Myocyte (in vitro differentiated cells): ENCODE data around the gene MUC5AC. TPM values are rescaled to one million over a fixed set of nuclear protein-coding genes. Genes with fewer than 3 reads are reported as not detected.

Experiments
- DNase-seq: peaks from one replicate; pipeline ENCODE4 v3.0.0-alpha.2; 2012; ENCODE audit warnings: low read depth
- total RNA-seq: library from RNA; depleted of rRNA; stranded (reverse); fragments of >200 nt; gene quantifications from 2 replicates; pipeline ENCODE4 v1.2.3, GENCODE V29; 2014

MUC5AC gene
- total RNA-seq, 1 donor from 2014 or later, result not detected

DNA sequence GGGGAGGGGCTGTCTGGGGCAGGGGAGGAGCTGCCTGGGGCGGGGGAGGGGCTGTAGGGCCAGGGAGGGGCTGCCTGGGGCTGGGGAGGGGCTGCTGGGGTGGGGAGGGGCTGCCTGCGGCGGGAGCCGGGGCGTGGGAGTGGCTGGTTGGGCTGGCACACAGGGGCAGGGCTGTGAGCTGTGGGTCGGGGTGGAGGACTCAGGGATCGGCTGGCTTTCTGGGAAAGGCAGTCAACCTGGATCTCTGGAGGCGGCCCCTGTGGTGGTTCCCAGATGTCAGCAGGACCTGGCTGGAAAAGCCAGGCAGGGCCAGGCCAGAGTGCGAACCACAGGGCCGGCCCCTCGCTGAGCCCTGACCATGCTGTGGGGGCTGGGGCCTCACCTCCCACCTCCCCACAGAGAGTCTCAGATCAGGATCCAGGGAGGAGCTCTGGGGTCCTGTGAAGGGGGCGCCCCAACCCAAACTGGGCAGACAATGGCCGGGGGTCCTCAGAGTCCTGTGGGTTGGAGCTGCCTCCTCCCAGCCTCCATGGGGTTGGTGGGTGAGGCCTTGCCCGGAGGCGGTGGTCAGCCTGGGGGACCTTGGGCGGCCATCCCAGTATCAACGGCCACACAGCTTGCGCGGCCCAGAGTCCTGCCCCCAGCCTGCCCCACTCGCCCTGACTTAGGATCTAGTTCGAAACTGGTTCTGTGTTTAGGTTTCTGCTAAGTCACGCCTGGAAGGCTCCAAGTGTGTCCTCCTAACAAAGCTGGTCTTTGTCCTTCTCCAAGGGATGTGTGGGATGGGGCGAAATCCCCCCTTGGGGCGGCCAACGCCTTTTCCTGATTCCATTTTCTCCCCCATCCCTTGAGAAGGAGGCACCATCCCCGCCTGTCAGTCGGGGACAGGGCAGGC lies 67.0 kb downstream of the MUC5AC start:
- DNase-seq, result no peak

DNA sequence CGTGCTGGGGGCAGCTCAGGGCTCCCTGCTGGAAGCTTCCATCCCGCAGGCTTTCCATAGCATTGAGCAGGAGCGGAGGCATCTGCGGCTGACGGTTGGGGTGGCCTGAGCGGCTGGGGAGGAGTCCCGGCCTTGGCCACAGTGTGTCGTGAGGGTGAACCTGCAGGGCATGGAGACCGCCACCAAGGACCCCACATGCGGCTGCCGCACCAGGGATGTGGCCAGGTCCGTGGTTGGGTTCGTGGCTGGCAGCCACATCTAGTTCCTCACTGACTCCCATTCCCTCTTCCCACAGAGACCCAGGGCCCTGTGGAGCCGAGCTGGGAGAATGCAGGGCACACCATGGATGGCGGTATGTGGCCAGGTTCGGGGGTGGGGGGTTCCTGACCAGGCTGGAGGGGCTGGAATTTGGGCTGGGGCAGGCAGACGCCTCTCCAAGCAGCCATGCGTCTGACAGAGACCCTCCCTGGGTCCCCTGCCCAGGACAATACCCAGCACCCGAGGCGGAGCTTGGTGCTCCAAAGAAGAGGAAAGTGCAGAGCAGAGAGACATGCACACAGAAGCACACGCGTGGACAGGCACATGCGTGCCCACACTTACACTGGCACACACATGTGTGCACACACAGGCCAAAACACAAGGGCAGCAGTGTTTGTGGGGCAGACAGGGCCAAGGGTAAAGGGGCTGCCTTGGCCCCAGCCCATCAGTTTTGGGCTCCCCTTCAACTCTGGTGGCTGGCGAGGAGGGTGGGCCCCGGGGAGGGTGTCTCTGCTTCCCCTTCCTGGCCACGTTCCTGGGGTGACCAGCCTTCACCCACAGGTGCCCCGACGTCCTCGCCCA lies 67.9 kb downstream of the MUC5AC start:
- no peak for DNase-seq

DNA sequence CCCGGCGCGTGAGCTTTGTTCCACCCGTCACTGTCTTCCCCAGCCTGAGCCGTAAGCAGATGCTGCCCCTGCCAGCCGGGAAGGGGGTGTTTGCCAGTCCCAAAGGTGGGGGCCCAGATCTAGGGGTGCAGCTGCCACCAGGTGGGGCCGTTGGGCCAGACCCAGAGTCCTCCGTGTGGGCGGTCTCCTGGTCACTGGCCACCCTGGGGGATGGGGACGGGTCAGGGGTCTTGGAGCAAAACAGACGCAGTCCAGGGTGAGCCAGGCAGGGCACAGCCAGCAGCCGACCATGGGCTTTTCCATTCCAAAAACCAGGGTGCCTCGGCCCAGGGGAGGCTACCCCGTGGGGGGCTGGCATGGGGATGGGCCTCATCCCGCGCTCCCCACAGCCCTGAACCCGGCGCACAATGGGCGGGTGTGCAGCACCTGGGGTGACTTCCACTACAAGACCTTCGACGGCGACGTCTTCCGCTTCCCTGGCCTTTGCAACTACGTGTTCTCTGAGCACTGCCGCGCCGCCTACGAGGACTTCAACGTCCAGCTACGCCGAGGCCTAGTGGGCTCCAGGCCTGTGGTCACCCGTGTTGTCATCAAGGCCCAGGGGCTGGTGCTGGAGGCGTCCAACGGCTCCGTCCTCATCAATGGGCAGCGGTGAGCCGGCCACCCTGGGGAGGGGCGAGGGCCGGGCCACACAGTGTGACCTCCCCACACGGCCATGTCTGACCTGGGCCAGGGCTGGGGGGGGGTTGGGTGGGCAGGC lies 68.7 kb downstream of the MUC5AC start:
- no peak for DNase-seq

DNA sequence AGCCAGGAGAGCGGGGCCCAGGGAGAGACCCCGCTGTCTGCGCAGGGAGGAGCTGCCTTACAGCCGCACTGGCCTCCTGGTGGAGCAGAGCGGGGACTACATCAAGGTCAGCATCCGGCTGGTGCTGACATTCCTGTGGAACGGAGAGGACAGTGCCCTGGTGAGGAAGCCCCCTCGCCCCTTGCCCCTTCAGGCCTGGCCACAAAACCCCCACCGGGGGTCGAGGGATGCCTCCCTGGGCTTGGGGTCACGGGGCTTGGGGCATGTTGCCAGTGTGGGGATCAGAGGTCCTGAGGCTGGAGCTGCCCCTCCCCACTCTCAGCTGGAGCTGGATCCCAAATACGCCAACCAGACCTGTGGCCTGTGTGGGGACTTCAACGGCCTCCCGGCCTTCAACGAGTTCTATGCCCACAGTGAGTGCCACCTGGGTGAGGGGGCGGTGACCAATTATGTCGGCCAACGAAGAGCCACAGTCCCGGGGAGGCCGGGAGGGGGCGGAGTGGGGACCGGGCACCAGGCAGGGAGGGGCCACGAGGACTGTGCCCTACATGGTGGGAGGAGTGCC lies 69.3 kb downstream of the MUC5AC start:
- no peak for DNase-seq

DNA sequence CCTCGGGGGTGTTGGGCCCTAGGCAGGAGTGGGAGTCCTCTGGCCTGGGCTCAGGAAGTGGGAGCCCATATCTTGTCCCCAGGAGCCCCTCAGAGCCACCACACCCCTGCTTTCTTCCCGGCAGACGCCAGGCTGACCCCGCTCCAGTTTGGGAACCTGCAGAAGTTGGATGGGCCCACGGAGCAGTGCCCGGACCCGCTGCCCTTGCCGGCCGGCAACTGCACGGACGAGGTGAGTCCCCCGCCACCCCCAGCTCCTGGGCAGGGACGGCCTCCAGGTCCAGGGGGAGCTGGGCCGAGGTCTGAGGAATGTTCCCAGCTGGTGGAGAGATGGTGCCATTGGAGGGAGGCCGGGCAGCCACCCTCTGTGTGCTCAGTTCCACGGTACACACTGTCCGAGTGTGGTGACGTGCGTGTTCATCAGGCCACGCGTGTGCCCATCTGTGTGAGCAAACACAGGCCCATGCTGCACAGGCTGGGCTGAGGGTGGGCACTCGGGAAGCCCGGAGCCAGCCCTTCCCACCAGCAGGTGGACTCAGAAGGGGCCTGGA lies 69.9 kb downstream of the MUC5AC start:
- no peak for DNase-seq

DNA sequence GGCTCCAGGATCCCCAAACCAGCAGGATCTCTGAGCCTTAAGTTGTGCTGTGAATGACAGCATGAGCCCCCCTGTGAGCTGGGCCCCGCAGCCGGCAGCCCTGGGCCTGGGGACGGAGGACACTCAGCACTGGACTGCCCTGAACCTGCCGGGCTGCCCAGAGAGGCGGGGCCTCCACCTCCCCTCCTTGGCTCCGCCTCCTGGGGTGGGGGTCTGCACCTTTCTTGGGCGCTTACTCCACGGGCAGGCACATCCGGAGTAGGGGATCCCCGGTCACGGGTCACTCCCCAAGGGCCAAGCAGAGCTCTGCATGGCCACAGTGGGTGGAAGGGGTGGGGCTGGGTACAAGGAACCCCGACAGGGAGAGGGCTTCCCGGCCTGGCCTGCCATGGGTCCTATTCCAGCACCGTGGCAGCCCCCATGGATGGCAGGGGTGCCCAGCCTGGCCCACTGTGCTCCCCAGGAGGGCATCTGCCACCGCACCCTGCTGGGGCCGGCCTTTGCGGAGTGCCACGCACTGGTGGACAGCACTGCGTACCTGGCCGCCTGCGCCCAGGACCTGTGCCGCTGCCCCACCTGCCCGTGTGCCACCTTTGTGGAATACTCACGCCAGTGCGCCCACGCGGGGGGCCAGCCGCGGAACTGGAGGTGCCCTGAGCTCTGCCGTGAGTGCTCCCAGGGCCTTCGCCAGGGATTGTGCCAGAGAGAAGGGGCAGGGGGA lies 70.5 kb downstream of the MUC5AC start:
- DNase-seq, result no peak

DNA sequence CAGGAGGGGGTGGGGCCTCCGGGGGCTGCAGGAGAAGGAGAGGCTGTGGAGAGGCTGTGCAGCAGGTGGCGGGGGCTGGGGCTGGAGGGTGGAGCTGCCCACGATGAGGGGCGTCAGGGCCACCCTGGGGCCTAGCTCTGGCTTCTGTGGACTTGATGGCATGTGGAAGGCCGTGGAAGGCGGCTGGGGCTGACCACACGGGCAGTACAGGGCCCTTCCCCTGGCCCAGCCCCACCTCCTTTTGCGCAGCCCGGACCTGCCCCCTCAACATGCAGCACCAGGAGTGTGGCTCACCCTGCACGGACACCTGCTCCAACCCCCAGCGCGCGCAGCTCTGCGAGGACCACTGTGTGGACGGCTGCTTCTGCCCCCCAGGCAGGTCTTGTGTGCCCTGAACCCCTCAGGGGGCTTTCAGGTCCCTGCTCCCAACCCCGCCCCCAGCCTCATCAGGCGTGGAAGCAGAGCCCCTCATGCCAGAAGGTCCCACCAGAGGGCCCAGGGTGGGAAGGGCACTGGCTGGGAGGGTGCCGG lies 71.2 kb downstream of the MUC5AC start:
- DNase-seq, result no peak

DNA sequence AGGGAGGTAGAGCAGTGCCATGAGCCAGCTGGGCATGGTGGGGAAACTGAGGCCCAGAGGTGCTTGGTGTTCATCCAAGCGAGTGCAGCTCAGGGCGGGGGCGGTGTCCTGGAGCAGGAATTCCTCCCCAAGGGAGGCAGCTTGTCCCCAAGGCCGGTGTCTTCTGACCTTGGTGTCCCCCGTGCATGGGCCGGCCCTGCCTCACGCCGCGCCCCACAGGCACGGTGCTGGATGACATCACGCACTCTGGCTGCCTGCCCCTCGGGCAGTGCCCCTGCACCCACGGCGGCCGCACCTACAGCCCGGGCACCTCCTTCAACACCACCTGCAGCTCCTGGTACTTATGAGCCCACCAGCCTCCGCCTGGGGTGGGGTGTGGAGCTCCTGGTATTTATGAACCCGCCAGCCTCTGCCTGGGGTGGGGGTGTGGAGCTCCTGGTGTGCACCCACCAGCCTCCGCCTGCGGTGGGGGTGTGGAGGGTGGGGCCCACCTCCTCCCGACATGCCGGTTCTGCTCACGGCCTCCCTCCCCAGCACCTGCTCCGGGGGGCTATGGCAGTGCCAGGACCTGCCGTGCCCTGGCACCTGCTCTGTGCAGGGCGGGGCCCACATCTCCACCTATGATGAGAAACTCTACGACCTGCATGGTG lies 71.8 kb downstream of the MUC5AC start:
- DNase-seq, result no peak

DNA sequence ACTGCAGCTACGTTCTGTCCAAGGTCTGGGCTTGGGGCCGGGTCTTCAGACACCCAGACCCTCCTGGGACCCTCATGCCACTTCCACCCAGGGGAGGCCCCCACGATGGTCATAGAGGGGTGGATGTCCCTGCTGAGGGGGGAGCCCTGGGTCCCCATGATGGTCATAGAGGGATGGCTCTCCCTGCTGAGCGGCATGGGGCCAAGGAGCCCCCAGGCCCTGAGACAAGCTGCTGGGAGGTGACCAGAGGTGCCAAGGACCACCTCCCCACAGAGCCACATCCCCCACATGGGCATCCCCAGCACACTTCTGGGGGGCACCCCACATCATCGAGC lies 72.3 kb downstream of the MUC5AC start:
- DNase-seq, result no peak

DNA sequence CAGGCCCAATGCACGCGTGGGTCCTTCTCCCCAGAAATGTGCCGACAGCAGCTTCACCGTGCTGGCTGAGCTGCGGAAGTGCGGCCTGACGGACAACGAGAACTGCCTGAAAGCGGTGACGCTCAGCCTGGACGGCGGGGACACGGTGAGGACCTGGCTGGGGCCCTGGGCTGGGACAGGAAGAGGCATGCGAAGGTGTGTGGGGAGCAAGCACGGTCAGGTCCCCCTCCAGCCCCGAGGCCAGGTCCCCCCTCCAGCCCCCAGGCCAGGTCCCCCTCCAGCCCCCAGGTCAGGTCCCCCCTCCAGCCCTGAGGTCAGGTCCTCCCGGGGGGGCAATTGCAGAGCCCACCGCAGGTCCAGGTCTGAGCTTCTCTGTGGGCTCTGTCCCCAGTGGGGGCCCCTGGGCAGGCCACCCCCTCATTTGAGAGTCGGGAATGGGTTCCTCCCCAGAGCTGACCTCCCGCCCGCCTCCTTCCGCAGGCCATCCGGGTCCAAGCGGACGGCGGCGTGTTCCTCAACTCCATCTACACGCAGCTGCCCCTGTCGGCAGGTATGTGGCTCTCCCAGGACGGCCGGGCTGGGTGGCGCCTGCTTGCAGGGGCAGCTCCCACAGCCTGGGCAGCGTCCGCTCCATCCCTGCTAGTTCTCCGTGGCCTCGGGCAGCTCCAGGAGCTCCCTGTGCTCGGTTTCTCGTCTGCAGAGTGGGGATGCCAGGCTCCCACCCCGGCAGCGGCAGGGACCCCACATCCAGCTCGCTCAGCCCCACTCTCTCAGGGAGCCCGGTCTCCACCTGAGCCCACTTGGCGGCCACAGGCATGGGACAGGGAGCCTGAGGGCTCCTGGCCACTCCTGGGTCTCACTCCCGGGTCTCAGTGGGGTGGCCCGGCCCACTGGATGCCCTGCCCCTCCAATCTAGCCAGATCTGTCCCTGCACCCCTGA lies 73.0 kb downstream of the MUC5AC start:
- DNase-seq, result no peak

DNA sequence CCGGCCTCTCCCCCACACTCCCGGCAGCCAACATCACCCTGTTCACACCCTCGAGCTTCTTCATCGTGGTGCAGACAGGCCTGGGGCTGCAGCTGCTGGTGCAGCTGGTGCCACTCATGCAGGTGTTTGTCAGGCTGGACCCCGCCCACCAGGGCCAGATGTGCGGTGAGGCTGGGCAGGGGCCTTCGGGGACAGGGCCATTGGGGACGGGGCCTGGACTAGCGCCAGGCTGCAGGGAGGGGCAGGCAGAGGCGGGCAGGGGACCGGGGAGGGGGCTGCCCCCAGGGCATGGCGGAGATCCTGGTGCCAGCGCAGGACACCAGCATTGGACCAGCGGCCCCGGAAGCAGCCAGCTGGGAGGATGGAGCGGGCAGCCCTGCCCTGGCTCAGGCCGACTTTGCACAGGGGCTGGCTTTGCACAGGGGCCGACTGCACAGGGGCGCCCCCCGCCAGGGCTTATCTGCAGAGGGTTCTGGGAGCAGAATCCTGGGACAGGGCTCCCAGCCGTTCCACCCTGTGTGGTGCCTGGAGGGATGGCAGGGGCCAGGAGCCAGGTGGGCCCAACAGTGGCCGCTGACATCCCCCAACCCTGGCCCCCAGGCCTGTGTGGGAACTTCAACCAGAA lies 73.8 kb downstream of the MUC5AC start:
- DNase-seq, result no peak

DNA sequence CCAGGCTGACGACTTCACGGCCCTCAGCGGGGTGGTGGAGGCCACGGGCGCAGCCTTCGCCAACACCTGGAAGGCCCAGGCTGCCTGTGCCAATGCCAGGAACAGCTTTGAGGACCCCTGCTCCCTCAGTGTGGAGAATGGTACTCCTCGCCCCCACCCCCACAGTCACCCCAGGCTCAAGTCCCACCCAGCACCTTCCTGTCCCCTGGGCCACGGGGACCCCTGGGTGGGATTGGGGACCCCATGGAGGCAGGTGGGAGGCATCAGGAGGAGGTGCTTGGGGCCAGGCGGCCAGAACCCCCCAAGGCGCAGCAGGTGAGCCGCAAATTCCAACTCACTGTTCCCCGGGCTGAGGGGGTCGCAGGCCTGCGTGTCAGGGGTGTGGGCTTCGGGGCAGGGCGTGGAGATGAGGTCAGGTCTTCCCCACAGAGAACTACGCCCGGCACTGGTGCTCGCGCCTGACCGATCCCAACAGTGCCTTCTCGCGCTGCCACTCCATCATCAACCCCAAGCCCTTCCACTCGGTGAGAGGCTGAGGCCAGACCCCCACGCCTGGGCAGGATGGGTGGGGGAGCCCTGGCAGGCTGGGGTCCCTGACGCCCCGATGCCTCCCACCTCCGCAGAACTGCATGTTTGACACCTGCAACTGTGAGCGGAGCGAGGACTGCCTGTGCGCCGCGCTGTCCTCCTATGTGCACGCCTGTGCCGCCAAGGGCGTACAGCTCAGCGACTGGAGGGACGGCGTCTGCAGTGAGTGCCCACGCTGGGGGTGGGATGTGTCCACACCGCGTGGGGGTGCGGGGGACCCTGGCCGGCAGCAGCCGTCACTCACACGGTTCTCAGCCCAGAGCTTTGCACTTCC lies 74.5 kb downstream of the MUC5AC start:
- DNase-seq, result no peak

DNA sequence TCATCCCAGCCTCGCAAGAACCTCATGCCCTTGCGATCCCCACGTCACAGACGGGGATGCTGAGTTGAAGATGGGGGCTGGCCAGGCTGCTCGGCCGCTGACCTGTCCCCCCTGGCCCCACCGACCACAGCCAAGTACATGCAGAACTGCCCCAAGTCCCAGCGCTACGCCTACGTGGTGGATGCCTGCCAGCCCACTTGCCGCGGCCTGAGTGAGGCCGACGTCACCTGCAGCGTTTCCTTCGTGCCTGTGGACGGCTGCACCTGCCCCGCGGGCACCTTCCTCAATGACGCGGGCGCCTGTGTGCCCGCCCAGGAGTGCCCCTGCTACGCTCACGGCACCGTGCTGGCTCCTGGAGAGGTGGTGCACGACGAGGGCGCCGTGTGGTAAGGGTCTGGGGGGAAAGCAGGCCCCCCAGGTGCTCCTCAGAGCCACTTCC lies 75.1 kb downstream of the MUC5AC start:
- DNase-seq, result no peak

DNA sequence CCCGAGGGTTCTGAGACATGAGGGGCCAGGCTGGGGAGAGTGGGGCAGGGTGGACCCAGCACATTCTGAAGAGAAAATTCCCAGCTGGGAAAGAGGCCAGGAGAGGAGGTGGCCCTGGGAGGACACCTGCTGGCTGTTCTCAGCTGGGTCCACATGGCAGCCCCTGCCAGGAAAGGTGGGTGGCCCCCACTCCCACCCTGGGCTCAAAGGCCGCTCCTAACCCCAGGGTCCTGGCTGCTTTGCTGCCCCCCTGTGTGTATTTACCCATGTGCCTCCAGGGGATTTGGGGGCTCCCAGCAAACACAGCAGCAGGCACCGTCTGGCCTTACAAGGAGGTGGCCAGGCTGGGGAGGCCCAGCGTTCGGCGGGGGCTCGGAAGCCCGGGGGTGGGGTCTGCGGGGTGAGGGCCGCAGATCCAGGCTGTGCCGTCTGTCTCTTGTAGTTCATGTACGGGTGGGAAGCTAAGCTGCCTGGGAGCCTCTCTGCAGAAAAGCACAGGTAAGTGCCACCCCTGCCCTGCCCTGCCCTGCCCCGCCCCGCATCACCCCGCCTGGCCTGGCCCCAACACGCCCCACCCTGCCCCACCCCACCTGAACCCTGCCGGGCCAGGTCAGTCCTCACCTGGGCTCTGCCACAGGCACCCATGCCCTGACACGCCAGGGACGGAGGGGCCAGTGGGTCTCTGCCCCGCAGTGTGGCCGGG lies 75.7 kb downstream of the MUC5AC start:
- no peak for DNase-seq

DNA sequence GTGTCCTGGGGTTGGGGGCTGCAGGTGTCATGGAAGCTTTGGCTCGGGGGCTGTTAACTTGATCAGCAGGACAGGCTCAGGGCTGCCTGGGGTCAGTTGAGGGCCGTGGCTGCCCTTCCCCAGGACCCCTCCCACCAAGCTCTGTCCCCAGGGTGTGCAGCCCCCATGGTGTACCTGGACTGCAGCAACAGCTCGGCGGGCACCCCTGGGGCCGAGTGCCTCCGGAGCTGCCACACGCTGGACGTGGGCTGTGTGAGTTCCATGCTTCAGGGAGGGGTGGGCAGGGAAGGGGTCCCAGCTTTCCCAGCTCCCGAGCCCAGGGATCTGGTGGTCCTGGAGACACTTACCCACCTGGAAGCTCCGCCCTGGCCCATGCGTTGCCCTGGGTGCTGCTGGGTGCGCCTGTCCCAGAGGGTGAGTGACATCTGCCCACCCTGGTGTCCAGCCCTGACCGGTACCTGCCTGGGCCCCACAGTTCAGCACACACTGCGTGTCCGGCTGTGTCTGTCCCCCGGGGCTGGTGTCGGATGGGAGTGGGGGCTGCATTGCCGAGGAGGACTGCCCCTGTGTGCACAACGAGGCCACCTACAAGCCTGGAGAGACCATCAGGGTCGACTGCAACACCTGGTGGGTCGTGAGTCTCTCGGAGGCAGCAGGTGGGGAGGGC lies 76.4 kb downstream of the MUC5AC start:
- DNase-seq, result no peak
